Posterior vena cava (tissue), 2 donors: ENCODE data around the gene SLC15A4. TPM values are rescaled to one million over a fixed set of nuclear protein-coding genes. Genes with fewer than 3 reads are reported as not detected.
"Not testable (repeated sequence)": the region's sequence is repeated elsewhere in the genome, so short reads cannot be mapped to it uniquely, and the experiment has no call there.

Source experiments
- DNase-seq: peaks from one replicate; pipeline ENCODE4 v3.0.0-alpha.2; 2020; ENCODE audit warnings: low spot score
- intact Hi-C, 2 donors: fragments of 100-400 bp; cut with DNase I; formaldehyde crosslinking; loops; one replicate each; pipeline versions ENCODE4 v1.14.1 to v1.14.2; 2022 to 2023
- total RNA-seq, 2 donors: library from RNA; stranded (reverse); fragmentation: NEBNext Ultra II Directional; extraction: Animal tissue kit (Norgen Biotek cat#: 25700); gene quantifications; one replicate each; pipeline ENCODE4 v1.2.1, GENCODE V29; 2021
- donor health status: DM: yes; HTN: yes; CAD: no.
- donor health status: DM: yes; HTN: yes; CAD: no.

SLC15A4 gene
- total RNA-seq, 2 donors from 2014 or later: 26.8 to 27.0 TPM

DNA sequence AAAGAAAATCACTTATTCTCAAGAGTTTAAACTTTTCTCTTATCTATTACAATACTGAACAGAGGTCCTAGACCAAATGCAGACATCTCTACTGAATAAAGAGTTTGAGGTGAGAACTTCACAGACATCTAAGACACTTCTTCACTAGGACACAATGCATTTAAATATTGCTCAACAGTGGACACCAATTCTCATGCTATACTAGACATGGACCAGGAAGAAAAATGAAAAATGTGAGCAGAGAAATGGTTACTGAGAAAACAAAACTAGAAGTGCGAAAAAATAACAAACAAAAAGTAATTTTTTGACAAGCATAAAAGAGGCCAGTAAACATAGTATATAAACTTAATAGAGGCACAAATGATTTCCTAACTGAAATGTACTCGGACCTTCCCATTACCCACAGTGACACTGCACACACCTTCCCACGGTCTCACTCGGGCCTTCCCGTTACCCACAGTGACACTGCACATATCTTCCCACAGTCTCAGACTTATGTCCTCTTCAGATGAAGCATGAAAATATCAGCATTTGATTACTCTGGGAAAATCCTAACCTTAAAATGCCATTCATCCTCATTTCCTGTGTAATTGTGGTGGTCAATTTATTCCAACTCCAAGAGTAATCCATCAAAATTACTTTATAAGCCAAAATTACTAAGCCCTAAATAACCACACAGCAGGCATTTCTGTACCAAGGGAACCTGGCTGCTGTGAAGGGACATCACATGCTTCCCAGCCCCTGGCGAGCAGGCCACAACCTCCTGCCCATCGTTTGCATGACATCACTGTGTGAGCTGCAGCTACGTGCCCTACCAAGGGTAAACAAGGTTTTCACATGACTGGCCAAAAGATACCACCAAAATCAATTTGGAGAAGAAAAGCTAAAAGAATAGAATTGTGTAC lies 6.4 kb downstream of the SLC15A4 start:
- DNase-seq: no peak
- intact Hi-C loops: no loop called here

DNA sequence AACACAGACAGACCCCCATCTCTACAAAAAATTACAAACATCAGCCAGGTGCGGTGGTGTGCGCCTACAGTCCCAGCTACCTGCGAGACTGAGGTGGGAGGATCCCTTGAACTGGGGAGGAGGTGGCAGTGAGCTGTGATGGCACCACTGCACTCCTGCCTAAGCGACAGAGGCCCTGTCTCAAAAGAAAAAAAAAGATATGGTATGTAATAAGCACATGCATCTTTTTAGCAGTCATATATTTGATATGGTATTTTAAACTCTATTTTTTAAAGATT lies 7.2 kb downstream of the SLC15A4 start:
- intact Hi-C loops: no loop called here
- DNase-seq: no peak

DNA sequence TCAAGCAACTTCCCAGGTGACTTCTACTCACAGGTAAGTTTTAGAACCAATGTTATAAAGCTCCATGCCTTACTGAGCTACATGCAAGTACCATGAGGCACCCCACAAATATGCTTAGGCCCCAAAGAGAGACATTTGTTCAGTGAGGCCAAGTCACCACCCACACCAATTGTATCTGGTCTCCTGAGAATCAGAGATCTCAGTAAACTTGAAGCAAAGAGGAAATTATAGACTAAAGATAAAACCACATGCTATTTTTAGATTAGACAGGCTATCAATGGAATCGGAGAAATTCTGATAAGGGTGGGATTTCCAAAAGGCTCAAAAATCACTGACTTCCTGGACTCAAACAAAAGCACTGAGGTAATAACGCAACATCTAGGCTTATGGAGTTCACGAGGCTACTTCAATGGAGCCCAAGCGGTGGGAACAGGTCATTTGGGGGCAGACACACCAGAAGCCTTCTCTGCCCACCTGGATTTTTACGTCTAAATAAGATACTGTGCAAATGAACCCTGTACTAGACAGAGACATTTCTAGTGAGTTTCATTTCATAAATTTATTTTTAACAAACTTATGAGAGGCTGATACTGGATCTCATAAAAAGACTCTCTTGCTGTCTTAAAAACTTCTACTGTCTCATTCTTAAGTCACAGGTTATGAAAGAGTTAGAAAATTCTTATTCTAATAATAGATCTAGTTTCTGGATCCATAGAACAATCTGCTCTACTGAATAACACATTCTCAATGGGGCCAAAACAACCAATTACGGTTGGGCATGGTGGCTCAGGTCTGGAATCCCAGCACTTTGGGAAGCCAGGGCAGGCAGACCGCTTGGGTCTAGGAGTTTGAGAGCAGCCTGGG lies 7.7 kb downstream of the SLC15A4 start:
- no peak for DNase-seq
- intact Hi-C loops: no loop called here

DNA sequence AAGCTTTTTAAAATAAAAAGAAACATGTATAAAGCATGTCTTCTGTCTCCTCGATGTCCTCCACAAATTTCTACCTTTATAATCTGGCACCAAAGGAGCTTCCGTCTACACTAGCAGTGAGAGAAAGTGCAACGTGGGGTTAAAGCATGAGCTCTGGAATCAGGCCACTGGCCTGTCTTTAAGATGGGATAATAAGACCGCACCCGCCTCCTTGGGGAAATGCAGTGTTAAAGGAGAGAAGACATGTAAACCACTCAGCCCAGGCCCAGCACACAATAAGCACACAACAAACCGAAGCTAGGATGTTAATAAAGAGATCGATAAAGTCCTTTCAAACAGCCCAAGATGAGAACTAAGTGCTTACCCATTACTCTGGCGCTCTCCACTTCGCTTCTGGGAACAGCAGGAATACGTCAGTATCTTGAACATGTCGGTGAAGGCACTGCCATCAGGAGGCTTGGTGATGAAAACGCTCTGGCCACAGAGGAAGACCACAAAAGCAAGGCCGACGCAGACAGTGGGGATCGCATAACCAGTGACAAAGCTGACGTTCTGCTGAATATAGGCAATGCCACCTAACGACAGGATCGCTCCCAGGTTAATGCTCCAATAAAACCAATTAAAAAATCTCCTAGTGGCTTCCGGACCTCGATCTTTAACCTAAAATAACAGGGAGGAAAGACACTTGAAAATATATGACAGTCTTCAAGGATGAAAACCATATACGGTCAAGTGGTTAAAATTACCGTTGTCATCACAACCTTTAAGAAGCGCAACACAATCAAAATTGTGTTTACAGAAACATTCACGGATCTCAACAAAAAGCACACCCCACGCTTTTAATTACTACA lies 9.1 kb downstream of the SLC15A4 start:
- intact Hi-C loops: no loop called here
- DNase-seq: no peak

GRCh38 chr12:128813883-128814282 lies 9.9 kb downstream of the SLC15A4 start:
- intact Hi-C loops: no loop called here
- DNase-seq: no peak

GRCh38 chr12:128813392-128813791 lies 10.4 kb downstream of the SLC15A4 start:
- intact Hi-C loops: no loop called here
- no peak for DNase-seq

- DNase-seq: no peak
- intact Hi-C loops: no loop called here
Observed at GRCh38 chr12:128811806-128812205, 12.0 kb downstream of the SLC15A4 start.

- intact Hi-C loops: no loop called here
- no peak for DNase-seq
Observed at GRCh38 chr12:128810182-128811127, 13.3 kb downstream of the SLC15A4 start.

- intact Hi-C loops: no loop called here
- DNase-seq: no peak
Observed at GRCh38 chr12:128808651-128809050, 15.1 kb downstream of the SLC15A4 start.

DNA sequence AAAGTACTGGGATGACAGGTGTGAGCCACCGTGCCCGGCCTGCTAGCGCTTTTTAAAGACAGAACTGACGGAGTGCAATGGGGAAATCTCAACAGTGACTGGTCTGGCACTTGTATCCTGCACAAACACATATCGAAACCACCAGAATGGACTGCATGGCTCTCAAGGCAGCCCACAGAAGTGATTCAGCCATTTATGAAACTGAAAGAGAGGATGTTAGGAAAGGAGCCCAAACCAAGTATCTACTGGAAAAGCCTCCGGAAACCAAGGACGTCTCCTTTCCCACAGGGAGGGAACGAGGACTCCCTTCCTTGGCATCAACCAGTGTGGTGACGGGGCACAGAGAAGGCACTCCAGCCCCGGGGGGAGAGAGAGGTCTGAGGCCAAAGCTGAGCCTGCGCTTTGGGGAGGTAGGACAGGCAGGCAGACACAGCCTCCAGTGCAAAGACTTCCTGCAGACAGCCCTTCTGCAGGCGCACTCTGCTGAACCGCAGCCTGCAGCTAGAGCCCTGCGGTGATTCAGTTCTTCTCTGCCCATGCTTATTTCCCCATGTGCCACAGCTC lies 16.5 kb downstream of the SLC15A4 start:
- DNase-seq: no peak
- intact Hi-C loops: loop anchor here in 1 of 2 donors (1.0 kb wide), 1 partner anchor 28 kb away; no protein-coding TSS in a partner anchor

GRCh38 chr12:128806573-128806972 lies 17.2 kb downstream of the SLC15A4 start:
- no peak for DNase-seq
- intact Hi-C loops: no loop called here

DNA sequence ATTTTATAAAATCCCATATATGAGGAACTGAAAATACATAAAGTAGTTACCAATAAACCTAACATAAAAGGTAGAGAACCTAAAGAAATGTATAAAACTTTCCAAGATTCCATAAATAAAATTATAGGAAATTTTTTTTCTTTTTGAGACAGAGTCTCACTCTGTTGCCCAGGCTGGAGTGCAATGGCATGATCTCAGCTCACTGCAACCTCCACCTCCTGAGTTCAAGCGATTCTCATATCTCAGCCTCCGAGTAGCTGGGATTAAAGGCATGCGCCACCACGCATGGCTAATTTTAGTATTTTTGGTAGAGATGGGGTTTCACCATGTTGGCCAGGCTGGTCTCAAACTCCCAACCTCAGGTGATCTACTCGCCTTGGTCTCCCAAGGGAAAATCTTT lies 18.4 kb downstream of the SLC15A4 start:
- DNase-seq, intact Hi-C loops: not testable (repeated sequence)

- intact Hi-C loops: no loop called here
- no peak for DNase-seq
Observed at GRCh38 chr12:128804762-128805161, 19.0 kb downstream of the SLC15A4 start.

DNA sequence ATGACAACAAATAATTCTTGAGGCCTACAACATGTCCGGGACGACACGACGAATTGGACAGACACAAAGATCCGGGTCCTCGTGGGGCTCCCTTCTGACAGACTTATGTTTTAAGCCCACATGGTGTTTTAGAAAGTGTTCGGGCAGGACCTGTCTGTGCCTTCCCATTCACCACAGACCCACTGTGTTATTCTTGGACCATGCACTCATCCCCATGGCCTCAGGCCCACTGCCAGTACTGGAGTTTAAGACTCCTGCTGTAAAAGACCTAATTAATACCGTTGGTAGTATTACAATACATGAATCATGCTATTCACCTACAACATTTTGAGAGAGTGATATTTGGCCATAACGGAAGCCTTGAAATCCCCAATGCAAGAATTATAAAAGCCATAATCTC lies 20.0 kb downstream of the SLC15A4 start:
- no peak for DNase-seq
- intact Hi-C loops: no loop called here

DNA sequence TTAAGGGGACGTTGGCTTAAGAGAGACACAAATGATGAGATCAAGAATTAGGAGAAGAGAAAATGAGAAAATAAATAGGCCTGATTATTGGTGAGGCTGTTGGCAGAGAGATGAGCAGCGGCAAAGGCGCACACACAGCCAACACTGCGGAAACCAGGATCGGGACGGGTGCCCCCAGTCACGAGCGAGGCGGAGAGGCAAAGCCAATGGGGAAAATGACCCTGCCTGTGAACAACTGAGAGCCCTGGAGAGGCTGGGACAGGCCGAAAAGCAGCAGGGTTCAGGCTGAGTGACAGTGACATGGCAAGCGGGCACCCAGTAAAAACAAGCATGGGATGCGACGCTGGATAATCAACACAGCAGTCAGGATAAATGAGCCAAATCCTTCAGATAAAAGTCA lies 21.0 kb downstream of the SLC15A4 start:
- DNase-seq: no peak
- intact Hi-C loops: no loop called here

DNA sequence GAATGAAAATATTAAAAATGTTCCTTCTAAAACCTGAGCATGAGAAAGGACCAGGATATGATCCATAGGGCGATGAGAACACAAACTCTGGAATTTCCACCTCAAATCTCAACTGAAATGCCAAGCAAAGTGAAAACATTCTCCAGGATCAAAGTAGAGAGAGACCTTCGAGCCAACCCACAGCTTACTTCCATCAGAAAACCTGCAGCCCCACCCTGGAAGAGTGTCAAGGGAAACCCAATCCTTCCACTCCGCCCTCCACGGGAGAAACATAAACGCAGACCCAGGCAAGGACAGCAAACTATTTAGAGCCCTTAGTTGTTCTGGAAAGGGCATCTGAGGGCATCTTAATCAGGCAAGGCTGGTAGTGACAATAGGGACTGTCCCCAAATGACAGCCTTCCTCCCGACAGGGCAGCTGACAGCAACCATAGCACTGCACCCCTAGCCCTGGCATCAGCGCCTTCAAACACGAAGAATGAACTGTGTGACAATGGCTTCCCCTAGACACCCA lies 21.8 kb downstream of the SLC15A4 start:
- DNase-seq: no peak
- intact Hi-C loops: no loop called here

- intact Hi-C loops: no loop called here
- no peak for DNase-seq
Observed at GRCh38 chr12:128800606-128801005, 23.2 kb downstream of the SLC15A4 start.
